Osteoblast (primary cell): ENCODE data around the gene RTCB. TPM values are rescaled to one million over a fixed set of nuclear protein-coding genes. Genes with fewer than 3 reads are reported as not detected.

Experiments
- DNase-seq: peaks from one replicate; pipeline ENCODE4 v3.0.0; 2011; ENCODE audit warnings: low spot score, mixed read lengths; ENCODE audit not compliant: insufficient read length; ENCODE audit errors: missing footprints
- H2AFZ ChIP-seq: 2 replicates; pipeline ENCODE4 v1.6.0; 2011; ENCODE audit warnings: mild to moderate bottlenecking, low read length
- H3K27ac ChIP-seq: 2 replicates; pipeline ENCODE4 v1.5.1; 2011; ENCODE audit warnings: mild to moderate bottlenecking, low read depth, low read length, moderate library complexity
- H3K27me3 ChIP-seq: 2 replicates; pipeline ENCODE4 v1.6.0; 2012; ENCODE audit warnings: mild to moderate bottlenecking, control low read depth, inconsistent platforms, low read length, moderate library complexity; ENCODE audit not compliant: insufficient read depth
- H3K36me3 ChIP-seq: 2 replicates; pipeline ENCODE4 v1.5.1; 2011; ENCODE audit warnings: mild to moderate bottlenecking, low read length, control low read depth, moderate library complexity; ENCODE audit not compliant: insufficient read depth
- H3K4me1 ChIP-seq: 2 replicates; pipeline ENCODE4 v1.5.1; 2011; ENCODE audit warnings: mild to moderate bottlenecking, low read length, control low read depth, moderate library complexity; ENCODE audit not compliant: insufficient read depth
- H3K4me2 ChIP-seq: 2 replicates; pipeline ENCODE4 v1.6.0; 2011; ENCODE audit warnings: mild to moderate bottlenecking, low read length; ENCODE audit not compliant: insufficient read depth
- H3K4me3 ChIP-seq: fragments of 200-600 bp; sonication (generic); 3 replicates; pipeline ENCODE4 v1.5.1; 2012; ENCODE audit warnings: mild to moderate bottlenecking, low read length, inconsistent platforms; ENCODE audit not compliant: insufficient read depth
- H3K79me2 ChIP-seq: 2 replicates; pipeline ENCODE4 v1.6.0; 2012; ENCODE audit warnings: mild to moderate bottlenecking, low read length, control low read depth, inconsistent platforms; ENCODE audit not compliant: insufficient read depth
- H3K9me3 ChIP-seq: 2 replicates; pipeline ENCODE4 v1.5.1; 2011; ENCODE audit warnings: low read depth, low read length, control low read depth
- H4K20me1 ChIP-seq: 2 replicates; pipeline ENCODE4 v1.6.0; 2012; ENCODE audit warnings: mild to moderate bottlenecking, low read length, control low read depth; ENCODE audit not compliant: insufficient read depth
- CTCF ChIP-seq: IDR thresholded peaks from 2 replicates; pipeline ENCODE4 v1.5.1; 2011; ENCODE audit warnings: mild to moderate bottlenecking, low read depth, low read length, moderate library complexity; ENCODE audit errors: extremely low read depth
- total RNA-seq: library from RNA; depleted of rRNA; stranded (reverse); fragments of >200 nt; gene quantifications from 2 replicates; pipeline ENCODE4 v1.2.3, GENCODE V29; 2012

The RTCB gene
- total RNA-seq, 1 donor: 107 TPM

GRCh38 chr22:32409977-32410376 lies 2.1 kb downstream of the RTCB start:
- H4K20me1 ChIP-seq: no peaks in the 10 kb centered on the region
- H3K36me3 ChIP-seq: peaks cover 35% of the 10 kb centered on the region
- H3K4me3 ChIP-seq: no peak overlapping the region
- no peaks in the 10 kb centered on the region for H3K9me3 ChIP-seq
- peaks cover 16% of the 10 kb centered on the region for H3K4me1 ChIP-seq
- DNase-seq: no peak
- TF ChIP-seq CTCF: no peak
- H3K27me3 ChIP-seq: no peaks in the 10 kb centered on the region
- H3K79me2 ChIP-seq: peaks cover 47% of the 10 kb centered on the region
- H2AFZ ChIP-seq: no peak overlapping the region
- no peak overlapping the region for H3K4me2 ChIP-seq
- no peak overlapping the region for H3K27ac ChIP-seq

- H3K36me3 ChIP-seq: peaks cover 49% of the 10 kb centered on the region
- H3K4me3 ChIP-seq: no peak overlapping the region
- H3K4me2 ChIP-seq: no peak overlapping the region
- DNase-seq: no peak
- H2AFZ ChIP-seq: no peak overlapping the region
- no peaks in the 10 kb centered on the region for H3K27me3 ChIP-seq
- TF ChIP-seq CTCF: no peak
- peaks cover 16% of the 10 kb centered on the region for H3K4me1 ChIP-seq
- H3K79me2 ChIP-seq: peaks cover 47% of the 10 kb centered on the region
- H4K20me1 ChIP-seq: no peaks in the 10 kb centered on the region
- no peaks in the 10 kb centered on the region for H3K9me3 ChIP-seq
- no peak overlapping the region for H3K27ac ChIP-seq
Measured at GRCh38 chr22:32407936-32408335, 4.1 kb downstream of the RTCB start.

- Histone ChIP-seq H3K4me3 (no peak overlapping the region), H3K36me3 (peaks cover 49% of the 10 kb centered on the region), H3K27me3 (no peaks in the 10 kb centered on the region), H2AFZ (no peak overlapping the region), H3K4me1 (peaks cover 13% of the 10 kb centered on the region), H3K27ac (no peak overlapping the region), H3K4me2 (no peak overlapping the region), H4K20me1 (no peaks in the 10 kb centered on the region), H3K9me3 (no peaks in the 10 kb centered on the region), H3K79me2 (peaks cover 47% of the 10 kb centered on the region)
- no peak for TF ChIP-seq CTCF
- no peak for DNase-seq
Measured at GRCh38 chr22:32407312-32407711, 4.7 kb downstream of the RTCB start.

- DNase-seq: no peak
- H4K20me1 ChIP-seq: no peaks in the 10 kb centered on the region
- no peaks in the 10 kb centered on the region for H3K27me3 ChIP-seq
- no peak overlapping the region for H2AFZ ChIP-seq
- H3K9me3 ChIP-seq: no peaks in the 10 kb centered on the region
- TF ChIP-seq CTCF: no peak
- H3K79me2 ChIP-seq: peaks cover 18% of the 10 kb centered on the region
- no peaks in the 10 kb centered on the region for H3K4me1 ChIP-seq
- H3K36me3 ChIP-seq: peaks cover 79% of the 10 kb centered on the region
- H3K4me3 ChIP-seq: no peak overlapping the region
- no peak overlapping the region for H3K27ac ChIP-seq
- H3K4me2 ChIP-seq: no peak overlapping the region
Measured at GRCh38 chr22:32404021-32404420, 8.0 kb downstream of the RTCB start.
